ENCODE measurements around the gene SKAP2.

The SKAP2 gene

GRCh38 chr7:26714438-26714837, 150.0 kb downstream of the SKAP2 start:
- no peak overlapping the region for H2BK120ac ChIP-seq (ENCODE audit: low read depth, low read length)
- H4K8ac ChIP-seq (ENCODE audit: low read depth, low read length), result no peak overlapping the region
- no peaks in the 10 kb centered on the region for H3K79me2 ChIP-seq (ENCODE audit: control insufficient read depth, insufficient read depth, low read length)
- H3K79me1 ChIP-seq (ENCODE audit: low read length), result no peaks in the 10 kb centered on the region
- no CpG with 5 or more reads among the region's 3 CpGs for WGBS (ENCODE audit: extremely low coverage, insufficient coverage, low lambda C conversion rate)
- no peaks in the 10 kb centered on the region for H3K36me3 ChIP-seq (ENCODE audit: control insufficient read depth, insufficient read depth, low read length)
- no peak for DNase-seq
- no peak overlapping the region for H3K56ac ChIP-seq (ENCODE audit: low read length)
- no peak overlapping the region for H3K18ac ChIP-seq (ENCODE audit: low read length)
- H3K27ac ChIP-seq (ENCODE audit: low read depth, low read length), result no peak overlapping the region
- H3K23ac ChIP-seq (ENCODE audit: low read length), result no peak overlapping the region
- no peak overlapping the region for H3K4me3 ChIP-seq (ENCODE audit: low read length)
- no peaks in the 10 kb centered on the region for H3K27me3 ChIP-seq (ENCODE audit: insufficient read depth, low read length, poor library complexity)
- no peak overlapping the region for H4K5ac ChIP-seq (ENCODE audit: low read length)
- no peak overlapping the region for H3K4me2 ChIP-seq (ENCODE audit: low read length)
- no peaks in the 10 kb centered on the region for H3K4me1 ChIP-seq (ENCODE audit: control insufficient read depth, low read depth, low read length)
- H2BK5ac ChIP-seq (ENCODE audit: low read length), result no peak overlapping the region
- no peak overlapping the region for H3K9ac ChIP-seq (ENCODE audit: low read length)
- no peak overlapping the region for H2BK15ac ChIP-seq (replicated peaks; ENCODE audit: low read depth)
- no peak overlapping the region for H3K4ac ChIP-seq (ENCODE audit: low read depth, low read length)
- H2AK5ac ChIP-seq (ENCODE audit: low read length), result no peak overlapping the region

GRCh38 chr7:26714006-26714405, 150.4 kb downstream of the SKAP2 start:
- Histone ChIP-seq H3K4ac (ENCODE audit: low read depth, low read length) (no peak overlapping the region), H3K4me3 (ENCODE audit: low read length) (no peak overlapping the region), H3K4me1 (ENCODE audit: control insufficient read depth, low read depth, low read length) (no peaks in the 10 kb centered on the region), H4K8ac (ENCODE audit: low read depth, low read length) (no peak overlapping the region), H3K36me3 (ENCODE audit: control insufficient read depth, insufficient read depth, low read length) (no peaks in the 10 kb centered on the region), H3K79me2 (ENCODE audit: control insufficient read depth, insufficient read depth, low read length) (no peaks in the 10 kb centered on the region), H3K56ac (ENCODE audit: low read length) (no peak overlapping the region), H3K4me2 (ENCODE audit: low read length) (no peak overlapping the region), H3K27me3 (ENCODE audit: insufficient read depth, low read length, poor library complexity) (no peaks in the 10 kb centered on the region), H3K9ac (ENCODE audit: low read length) (no peak overlapping the region), H3K27ac (ENCODE audit: low read depth, low read length) (no peak overlapping the region), H2BK120ac (ENCODE audit: low read depth, low read length) (no peak overlapping the region), H2BK5ac (ENCODE audit: low read length) (no peak overlapping the region), H3K23ac (ENCODE audit: low read length) (no peak overlapping the region), H2BK15ac (replicated peaks; ENCODE audit: low read depth) (no peak overlapping the region), H3K79me1 (ENCODE audit: low read length) (no peaks in the 10 kb centered on the region), H4K5ac (ENCODE audit: low read length) (no peak overlapping the region), H2AK5ac (ENCODE audit: low read length) (no peak overlapping the region), H3K18ac (ENCODE audit: low read length) (no peak overlapping the region)
- no CpG with 5 or more reads among the region's 2 CpGs for WGBS (ENCODE audit: extremely low coverage, insufficient coverage, low lambda C conversion rate)
- no peak for DNase-seq

- Histone ChIP-seq H3K4me3 (ENCODE audit: low read length) (no peak overlapping the region), H2AK5ac (ENCODE audit: low read length) (no peak overlapping the region), H2BK120ac (ENCODE audit: low read depth, low read length) (no peak overlapping the region), H3K4ac (ENCODE audit: low read depth, low read length) (no peak overlapping the region), H3K27me3 (ENCODE audit: insufficient read depth, low read length, poor library complexity) (no peaks in the 10 kb centered on the region), H3K79me1 (ENCODE audit: low read length) (no peaks in the 10 kb centered on the region), H3K23ac (ENCODE audit: low read length) (no peak overlapping the region), H3K56ac (ENCODE audit: low read length) (no peak overlapping the region), H4K8ac (ENCODE audit: low read depth, low read length) (no peak overlapping the region), H3K18ac (ENCODE audit: low read length) (no peak overlapping the region), H2BK15ac (replicated peaks; ENCODE audit: low read depth) (no peak overlapping the region), H2BK5ac (ENCODE audit: low read length) (no peak overlapping the region), H3K36me3 (ENCODE audit: control insufficient read depth, insufficient read depth, low read length) (no peaks in the 10 kb centered on the region), H4K5ac (ENCODE audit: low read length) (no peak overlapping the region), H3K4me1 (ENCODE audit: control insufficient read depth, low read depth, low read length) (no peaks in the 10 kb centered on the region), H3K79me2 (ENCODE audit: control insufficient read depth, insufficient read depth, low read length) (no peaks in the 10 kb centered on the region), H3K4me2 (ENCODE audit: low read length) (no peak overlapping the region), H3K27ac (ENCODE audit: low read depth, low read length) (no peak overlapping the region), H3K9ac (ENCODE audit: low read length) (no peak overlapping the region)
- no CpG with 5 or more reads among the region's 1 CpG for WGBS (ENCODE audit: extremely low coverage, insufficient coverage, low lambda C conversion rate)
- DNase-seq, result no peak
Measured at GRCh38 chr7:26709210-26709990, 155.0 kb downstream of the SKAP2 start.

- H3K23ac ChIP-seq (ENCODE audit: low read length), result no peak overlapping the region
- H3K9ac ChIP-seq (ENCODE audit: low read length), result no peak overlapping the region
- H3K4me3 ChIP-seq (ENCODE audit: low read length), result no peak overlapping the region
- H2BK5ac ChIP-seq (ENCODE audit: low read length), result no peak overlapping the region
- H4K8ac ChIP-seq (ENCODE audit: low read depth, low read length), result no peak overlapping the region
- no peak overlapping the region for H3K56ac ChIP-seq (ENCODE audit: low read length)
- H2AK5ac ChIP-seq (ENCODE audit: low read length), result no peak overlapping the region
- no peak overlapping the region for H3K4ac ChIP-seq (ENCODE audit: low read depth, low read length)
- no peaks in the 10 kb centered on the region for H3K36me3 ChIP-seq (ENCODE audit: control insufficient read depth, insufficient read depth, low read length)
- no peak overlapping the region for H3K18ac ChIP-seq (ENCODE audit: low read length)
- H3K4me2 ChIP-seq (ENCODE audit: low read length), result no peak overlapping the region
- no peaks in the 10 kb centered on the region for H3K27me3 ChIP-seq (ENCODE audit: insufficient read depth, low read length, poor library complexity)
- no peak for DNase-seq
- no peak overlapping the region for H4K5ac ChIP-seq (ENCODE audit: low read length)
- no CpG with 5 or more reads among the region's 2 CpGs for WGBS (ENCODE audit: extremely low coverage, insufficient coverage, low lambda C conversion rate)
- H3K79me1 ChIP-seq (ENCODE audit: low read length), result no peaks in the 10 kb centered on the region
- no peak overlapping the region for H2BK120ac ChIP-seq (ENCODE audit: low read depth, low read length)
- no peak overlapping the region for H3K27ac ChIP-seq (ENCODE audit: low read depth, low read length)
- H3K4me1 ChIP-seq (ENCODE audit: control insufficient read depth, low read depth, low read length), result no peaks in the 10 kb centered on the region
- no peak overlapping the region for H2BK15ac ChIP-seq (replicated peaks; ENCODE audit: low read depth)
- H3K79me2 ChIP-seq (ENCODE audit: control insufficient read depth, insufficient read depth, low read length), result no peaks in the 10 kb centered on the region
Measured at GRCh38 chr7:26705567-26705966, 158.8 kb downstream of the SKAP2 start.

- no CpG with 5 or more reads among the region's 2 CpGs for WGBS (ENCODE audit: extremely low coverage, insufficient coverage, low lambda C conversion rate)
- no peak overlapping the region for H3K4me2 ChIP-seq (ENCODE audit: low read length)
- no peak overlapping the region for H2BK15ac ChIP-seq (replicated peaks; ENCODE audit: low read depth)
- H3K23ac ChIP-seq (ENCODE audit: low read length), result no peak overlapping the region
- H2AK5ac ChIP-seq (ENCODE audit: low read length), result no peak overlapping the region
- no peaks in the 10 kb centered on the region for H3K36me3 ChIP-seq (ENCODE audit: control insufficient read depth, insufficient read depth, low read length)
- H4K5ac ChIP-seq (ENCODE audit: low read length), result no peak overlapping the region
- no peaks in the 10 kb centered on the region for H3K27me3 ChIP-seq (ENCODE audit: insufficient read depth, low read length, poor library complexity)
- no peak overlapping the region for H3K4ac ChIP-seq (ENCODE audit: low read depth, low read length)
- H3K79me1 ChIP-seq (ENCODE audit: low read length), result no peaks in the 10 kb centered on the region
- H3K27ac ChIP-seq (ENCODE audit: low read depth, low read length), result no peak overlapping the region
- no peak overlapping the region for H2BK120ac ChIP-seq (ENCODE audit: low read depth, low read length)
- H4K8ac ChIP-seq (ENCODE audit: low read depth, low read length), result no peak overlapping the region
- no peak overlapping the region for H3K56ac ChIP-seq (ENCODE audit: low read length)
- no peak overlapping the region for H3K4me3 ChIP-seq (ENCODE audit: low read length)
- no peaks in the 10 kb centered on the region for H3K79me2 ChIP-seq (ENCODE audit: control insufficient read depth, insufficient read depth, low read length)
- H2BK5ac ChIP-seq (ENCODE audit: low read length), result no peak overlapping the region
- no peak overlapping the region for H3K18ac ChIP-seq (ENCODE audit: low read length)
- H3K4me1 ChIP-seq (ENCODE audit: control insufficient read depth, low read depth, low read length), result no peaks in the 10 kb centered on the region
- H3K9ac ChIP-seq (ENCODE audit: low read length), result no peak overlapping the region
- DNase-seq, result no peak
Measured at GRCh38 chr7:26704786-26705185, 159.6 kb downstream of the SKAP2 start.

GRCh38 chr7:26704036-26704435, 160.4 kb downstream of the SKAP2 start:
- Histone ChIP-seq H3K9ac (ENCODE audit: low read length) (no peak overlapping the region), H3K4me3 (ENCODE audit: low read length) (no peak overlapping the region), H3K4me1 (ENCODE audit: control insufficient read depth, low read depth, low read length) (no peaks in the 10 kb centered on the region), H3K4me2 (ENCODE audit: low read length) (no peak overlapping the region), H3K27me3 (ENCODE audit: insufficient read depth, low read length, poor library complexity) (no peaks in the 10 kb centered on the region), H2BK5ac (ENCODE audit: low read length) (no peak overlapping the region), H2AK5ac (ENCODE audit: low read length) (no peak overlapping the region), H4K8ac (ENCODE audit: low read depth, low read length) (no peak overlapping the region), H4K5ac (ENCODE audit: low read length) (no peak overlapping the region), H3K27ac (ENCODE audit: low read depth, low read length) (no peak overlapping the region), H3K56ac (ENCODE audit: low read length) (no peak overlapping the region), H3K18ac (ENCODE audit: low read length) (no peak overlapping the region), H3K36me3 (ENCODE audit: control insufficient read depth, insufficient read depth, low read length) (no peaks in the 10 kb centered on the region), H3K79me1 (ENCODE audit: low read length) (no peaks in the 10 kb centered on the region), H3K4ac (ENCODE audit: low read depth, low read length) (no peak overlapping the region), H2BK15ac (replicated peaks; ENCODE audit: low read depth) (no peak overlapping the region), H3K79me2 (ENCODE audit: control insufficient read depth, insufficient read depth, low read length) (no peaks in the 10 kb centered on the region), H2BK120ac (ENCODE audit: low read depth, low read length) (no peak overlapping the region), H3K23ac (ENCODE audit: low read length) (no peak overlapping the region)
- no CpG with 5 or more reads among the region's 1 CpG for WGBS (ENCODE audit: extremely low coverage, insufficient coverage, low lambda C conversion rate)
- no peak for DNase-seq

All from mesendoderm (in vitro differentiated cells).